OCI-LY7 (cell line): Measurements from ENCODE around the gene EIF4ENIF1. TPM values are rescaled to one million over a fixed set of nuclear protein-coding genes. Genes with fewer than 3 reads are reported as not detected.

Experiments used
- BruUV-seq: library from RNA; stranded (reverse); fragments of 400-500 nt; replicated peaks from 2 replicates; lab custom pipeline; 2021; lab: Mats Ljungman, UMichigan
- CTCF ChIA-PET: fragments of 300-600 bp; sonication (Branson Sonifier 250); formaldehyde crosslinking; loops from one replicate; lab custom pipeline; 2022; ENCODE audit warnings: antibody characterized with exemption; ENCODE audit not compliant: unreplicated experiment; lab: Charles Lee
- POLR2A ChIA-PET: fragments of 300-600 bp; sonication (Branson Sonifier 250); formaldehyde crosslinking; loops from one replicate; lab custom pipeline; 2022; ENCODE audit warnings: antibody characterized with exemption; lab: Charles Lee
- DNase-seq: peaks from one replicate; pipeline ENCODE4 v3.0.0-alpha.2; 2015; ENCODE audit warnings: low spot score
- H2AFZ ChIP-seq: fragments of 200-600 bp; sonication (generic), shearing (Covaris generic); 2 replicates; pipeline ENCODE4 v1.6.1; 2014; ENCODE audit warnings: mild to moderate bottlenecking, antibody characterized with exemption, low read length, moderate library complexity
- H3K27ac ChIP-seq: fragments of 200-600 bp; sonication (generic); 2 replicates; pipeline ENCODE4 v1.5.1; 2014; ENCODE audit warnings: mixed run types, low read depth, mild to moderate bottlenecking, moderate library complexity, low read length, inconsistent platforms; ENCODE audit not compliant: poor library complexity, severe bottlenecking
- H3K36me3 ChIP-seq: fragments of 200-600 bp; sonication (generic); 2 replicates; pipeline ENCODE4 v1.6.1; 2014; ENCODE audit warnings: mild to moderate bottlenecking, antibody characterized with exemption, low read length, moderate library complexity, mixed read lengths; ENCODE audit not compliant: insufficient read depth
- H3K4me1 ChIP-seq: fragments of 200-600 bp; sonication (generic); 2 replicates; pipeline ENCODE4 v1.5.1; 2014; ENCODE audit warnings: mild to moderate bottlenecking, low read length; ENCODE audit not compliant: insufficient read depth, poor library complexity, severe bottlenecking
- H3K4me2 ChIP-seq: fragments of 200-600 bp; sonication (generic); 2 replicates; pipeline ENCODE4 v1.6.1; 2014; ENCODE audit warnings: mild to moderate bottlenecking, low read length
- H3K4me3 ChIP-seq: fragments of 200-600 bp; sonication (generic); 2 replicates; pipeline ENCODE4 v1.5.1; 2014; ENCODE audit warnings: mild to moderate bottlenecking, low read depth, low read length; ENCODE audit not compliant: poor library complexity, severe bottlenecking
- H3K79me2 ChIP-seq: fragments of 200-600 bp; sonication (generic); 2 replicates; pipeline ENCODE4 v1.6.1; 2016; ENCODE audit warnings: low read depth, mild to moderate bottlenecking, low read length, moderate library complexity, mixed read lengths; ENCODE audit not compliant: insufficient read depth
- H3K9me2 ChIP-seq: fragments of 200-600 bp; sonication (generic); 2 replicates; pipeline ENCODE4 v1.6.1; 2016; ENCODE audit warnings: mild to moderate bottlenecking, low read length, mixed read lengths; ENCODE audit not compliant: insufficient read depth
- H3K9me3 ChIP-seq: fragments of 200-600 bp; sonication (generic); 2 replicates; pipeline ENCODE4 v1.6.1; 2014; ENCODE audit warnings: mild to moderate bottlenecking, mixed run types, low read length, mixed read lengths
- H4K20me1 ChIP-seq: fragments of 200-600 bp; sonication (generic); 2 replicates; pipeline ENCODE4 v1.6.1; 2014; ENCODE audit warnings: mild to moderate bottlenecking, antibody characterized with exemption, low read length, moderate library complexity, mixed read lengths; ENCODE audit not compliant: insufficient read depth
- CTCF ChIP-seq: fragments of 200-600 bp; sonication (generic); conservative IDR thresholded peaks from 2 replicates; pipeline ENCODE4 v1.5.1; 2014; ENCODE audit warnings: mild to moderate bottlenecking, antibody characterized with exemption, low read length, moderate library complexity, mixed read lengths
- EZH2phosphoT487 ChIP-seq: fragments of 200-600 bp; sonication (generic); IDR thresholded peaks from 2 replicates; pipeline ENCODE4 v1.6.1; 2018; ENCODE audit warnings: low read depth, borderline replicate concordance, mild to moderate bottlenecking, mixed run types, antibody characterized with exemption, low read length, moderate library complexity, mixed read lengths
- intact Hi-C: fragments of 100-400 bp; cut with micrococcal nuclease; formaldehyde crosslinking; loops from one replicate; pipeline ENCODE4 v1.10.0; 2022; ENCODE audit not compliant: unreplicated experiment
- total RNA-seq, 2 experiments: library from RNA; depleted of rRNA in 1 of 2; stranded (reverse); fragments of >200 nt in 1 of 2; shearing (Covaris generic) in 1 of 2; gene quantifications; 2 replicates each; pipeline ENCODE4 v1.2.3, GENCODE V29; 2014 to 2022

Gene EIF4ENIF1
- total RNA-seq, 2 experiments from 2014 or later, result 18.1 to 40.3 TPM

GRCh38 chr22:31399211-31400022 is 90.2 kb downstream of the EIF4ENIF1 start, which contains the start of gene DRG1:
DRG1 (plus strand) TSS chr22:31399604; CDS start chr22:31399684, 80 bp downstream.
- intact Hi-C loops, result loop anchor here (1.0 kb wide), 2 partner anchors 53 to 97 kb away; partner anchors contain the start of genes PATZ1 and SFI1

DNA sequence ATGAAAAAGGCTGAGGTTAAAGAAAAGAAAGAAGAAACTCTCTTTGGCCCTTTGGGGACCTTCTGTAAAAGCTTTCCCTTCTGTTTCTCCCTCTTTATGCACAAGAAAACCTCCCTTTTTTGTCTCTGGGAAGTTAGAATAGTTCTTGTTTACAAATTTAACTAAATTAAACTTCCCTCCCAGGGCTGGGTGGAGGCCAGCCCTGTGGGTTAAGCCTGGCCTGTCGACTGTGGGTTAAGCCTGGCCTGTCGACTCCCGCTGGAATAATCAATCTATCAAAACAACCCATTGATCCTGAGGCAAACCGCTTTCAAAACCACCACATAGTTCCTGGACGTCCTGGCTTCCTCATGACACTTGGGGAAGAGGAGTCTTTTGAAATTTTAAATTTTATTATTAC is 91.4 kb downstream of the EIF4ENIF1 start:
- peak overlapping the region; percentile 90 for H2AFZ ChIP-seq
- no TSS peak for BruUV-seq
- H3K4me3 ChIP-seq, result peak overlapping the region; percentile 92
- peaks cover 21% of the 10 kb centered on the region for H3K4me1 ChIP-seq
- TF ChIP-seq EZH2phosphoT487 (no peak), CTCF (no peak)
- no peaks in the 10 kb centered on the region for H4K20me1 ChIP-seq
- H3K36me3 ChIP-seq, result peaks cover 23% of the 10 kb centered on the region
- H3K79me2 ChIP-seq, result peaks cover 39% of the 10 kb centered on the region
- no peaks in the 10 kb centered on the region for H3K9me3 ChIP-seq
- H3K27ac ChIP-seq, result peak overlapping the region; percentile 54
- no peaks in the 10 kb centered on the region for H3K9me2 ChIP-seq
- no peak for DNase-seq
- ChIA-PET CTCF (no interaction called here), POLR2A (interaction anchor here (1.0 kb wide), 1 partner anchor 51 kb away, joined by 3 read pairs; no protein-coding TSS in a partner anchor)
- peak overlapping the region; percentile 91 for H3K4me2 ChIP-seq
- intact Hi-C loops, result no loop called here

More at GRCh38 chr22:31399211-31400022, 90.2 kb downstream of the EIF4ENIF1 start, which contains the start of gene DRG1:
- Histone ChIP-seq H4K20me1 (no peaks in the 10 kb centered on the region), H3K27ac (peak within 1 kb of the TSS; percentile 54), H3K36me3 (peaks cover 35% of the 10 kb centered on the region), H3K4me2 (peak within 1 kb of the TSS; percentile 91), H3K4me3 (peak within 1 kb of the TSS; percentile 92), H3K4me1 (peaks cover 21% of the 10 kb centered on the region), H3K9me2 (no peaks in the 10 kb centered on the region), H3K79me2 (peaks cover 41% of the 10 kb centered on the region), H2AFZ (peak within 1 kb of the TSS; percentile 90), H3K9me3 (no peaks in the 10 kb centered on the region)
- CTCF ChIA-PET, result no interaction called here
- POLR2A ChIA-PET, result interaction anchor here (0.6 to 0.9 kb wide), 4 partner anchors 9 to 103 kb away, joined by 3 to 4 read pairs (median 4); partner anchors contain the start of gene PATZ1
- TF ChIP-seq EZH2phosphoT487 (no peak), CTCF (no peak; the same call in 1 of the 2 replicates)
- DNase-seq, result peak; percentile 97
- no TSS peak for BruUV-seq
